CD8-positive, alpha-beta memory T cell (primary cell): ENCODE data around the gene CD4. TPM values are rescaled to one million over a fixed set of nuclear protein-coding genes. Genes with fewer than 3 reads are reported as not detected.
A peak's percentile ranks its signal among the peaks of the same experiment; 100 is the strongest.

Experiments used
- CTCF ChIA-PET: fragments of 350-600 bp; sonication (Branson Sonifier 250); formaldehyde crosslinking; loops from one replicate; lab custom pipeline; 2021; ENCODE audit warnings: antibody characterized with exemption; lab: Charles Lee
- POLR2A ChIA-PET: fragments of 350-600 bp; sonication (Branson Sonifier 250); formaldehyde crosslinking; loops from one replicate; lab custom pipeline; 2021; ENCODE audit warnings: antibody characterized with exemption; lab: Charles Lee
- DNase-seq, 5 donors: peaks; one replicate each; pipeline versions ENCODE4 v3.0.0 to v3.0.0-alpha.2; 2020 to 2022; ENCODE audit warnings: mixed read lengths in 1 of 5
- H3K27ac ChIP-seq: one replicate; pipeline ENCODE4 v1.7.0; 2013; ENCODE audit warnings: low read depth, mild to moderate bottlenecking, low read length, moderate library complexity
- H3K27me3 ChIP-seq: 2 replicates; pipeline ENCODE4 v1.7.0; 2013; ENCODE audit warnings: low read length, mild to moderate bottlenecking; ENCODE audit not compliant: insufficient read depth, poor library complexity, severe bottlenecking
- H3K36me3 ChIP-seq: 2 replicates; pipeline ENCODE4 v1.7.0; 2013; ENCODE audit warnings: mild to moderate bottlenecking, low read length, moderate library complexity; ENCODE audit not compliant: insufficient read depth
- H3K4me1 ChIP-seq: 2 replicates; pipeline ENCODE4 v1.7.0; 2013; ENCODE audit warnings: mild to moderate bottlenecking, low read length, moderate library complexity; ENCODE audit not compliant: insufficient read depth
- H3K4me3 ChIP-seq: 2 replicates; pipeline ENCODE4 v1.7.0; 2013; ENCODE audit warnings: mild to moderate bottlenecking, low read length
- H3K9me3 ChIP-seq: 2 replicates; pipeline ENCODE4 v1.7.0; 2013; ENCODE audit warnings: mild to moderate bottlenecking, low read length
- H3K27ac Mint-ChIP-seq, 8 donors: one replicate each; pipeline ENCODE4 v1.8.0; 2020 to 2021; ENCODE audit warnings: mixed read lengths in 8 of 8, mild to moderate bottlenecking in 6 of 8, inconsistent platforms in 3 of 8, moderate library complexity in 3 of 8
- H3K27me3 Mint-ChIP-seq, 2 donors: one replicate each; pipeline ENCODE4 v1.8.0; 2020 to 2021; ENCODE audit warnings: mixed read lengths in 2 of 2, mild to moderate bottlenecking in 1 of 2, moderate library complexity in 1 of 2
- H3K36me3 Mint-ChIP-seq, 3 donors: one replicate each; pipeline ENCODE4 v1.8.0; 2020 to 2021; ENCODE audit warnings: mixed read lengths in 3 of 3, inconsistent platforms in 1 of 3, mild to moderate bottlenecking in 1 of 3
- H3K4me1 Mint-ChIP-seq, 3 donors: one replicate each; pipeline ENCODE4 v1.8.0; 2020 to 2021; ENCODE audit warnings: mixed read lengths in 3 of 3, inconsistent platforms in 1 of 3, mild to moderate bottlenecking in 1 of 3
- H3K4me3 Mint-ChIP-seq, 7 donors: one replicate each; pipeline ENCODE4 v1.8.0; 2020 to 2021; ENCODE audit warnings: mixed read lengths in 7 of 7, mild to moderate bottlenecking in 6 of 7, moderate library complexity in 4 of 7, inconsistent platforms in 2 of 7
- H3K9me3 Mint-ChIP-seq, 5 donors: one replicate each; pipeline ENCODE4 v1.8.0; 2020 to 2022; ENCODE audit warnings: mixed read lengths in 5 of 5, mild to moderate bottlenecking in 3 of 5, moderate library complexity in 2 of 5, inconsistent platforms in 1 of 5
- polyA plus RNA-seq: library from polyadenylated mRNA; unstranded; fragments of 300-500 nt; fragmentation: Illumina TruSeq; gene quantifications from one replicate; pipeline ENCODE4 v1.2.3, GENCODE V29; 2021
- total RNA-seq, 2 experiments: library from RNA; stranded (reverse); gene quantifications; one replicate each; pipeline ENCODE4 v1.2.3, GENCODE V29; 2021

Gene CD4
- total and polyA plus RNA-seq, 3 experiments from 2014 or later = 0.30 to 1.8 (median 1.2) TPM

DNA sequence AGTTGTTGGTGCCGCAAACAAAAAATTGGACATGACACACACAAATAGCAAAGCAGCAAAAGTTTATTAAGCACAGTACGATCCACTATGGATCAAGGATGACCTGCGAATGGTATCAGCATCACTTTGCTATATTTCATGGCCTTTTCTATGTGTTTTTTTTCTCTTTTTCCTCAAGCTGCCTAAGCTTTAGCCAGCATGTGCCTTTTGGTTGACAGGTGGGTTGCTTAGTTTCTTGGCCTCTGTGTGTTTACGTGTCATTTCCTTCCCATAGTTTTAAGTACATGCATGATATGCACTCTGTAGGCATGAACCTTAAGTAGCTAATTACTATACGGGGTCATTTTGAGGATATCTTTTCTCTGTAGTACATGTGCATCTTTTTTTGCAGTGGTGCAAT is 9.8 kb downstream of the CD4 start:
- CTCF ChIA-PET = interaction anchor here (1.3 kb wide), 1 partner anchor 32 kb away, joined by 3 read pairs; no protein-coding TSS in a partner anchor

DNA sequence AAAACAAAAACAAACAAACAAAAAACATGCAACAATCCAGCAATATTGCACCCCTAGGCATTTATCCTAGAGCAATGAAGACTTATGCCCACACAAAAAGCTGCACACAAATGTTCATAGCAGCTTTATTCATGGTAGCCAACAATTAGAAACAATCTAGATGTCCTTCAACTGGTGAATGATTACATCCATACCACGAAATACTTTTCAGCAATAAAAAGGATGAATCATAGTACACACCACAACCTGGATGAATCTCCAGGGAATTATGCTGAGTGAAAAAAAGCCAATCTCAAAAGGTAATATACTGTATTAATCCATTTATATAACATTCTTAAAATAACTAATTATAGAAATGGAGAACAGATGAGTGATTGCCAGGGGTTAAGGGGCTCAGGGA is 17.8 kb downstream of the CD4 start:
- H3K4me3 ChIP-seq = no peak overlapping the region
- Mint-ChIP-seq H3K9me3 (no peaks in the 10 kb centered on the region), H3K27me3 (peaks cover 0 to 3% of the 10 kb centered on the region in 2 donors), H3K27ac (no peak overlapping the region), H3K4me3 (no peak overlapping the region), H3K36me3 (no peaks in the 10 kb centered on the region), H3K4me1 (no peaks in the 10 kb centered on the region)
- no peaks in the 10 kb centered on the region for H3K9me3 ChIP-seq
- DNase-seq = no peak
- ChIA-PET CTCF (interaction anchor here (1.5 kb wide), 1 partner anchor 28 kb away, joined by 3 read pairs; no protein-coding TSS in a partner anchor), POLR2A (no interaction called here)
- no peaks in the 10 kb centered on the region for H3K27me3 ChIP-seq
- H3K36me3 ChIP-seq = no peaks in the 10 kb centered on the region
- no peaks in the 10 kb centered on the region for H3K4me1 ChIP-seq
- no peak overlapping the region for H3K27ac ChIP-seq

More for the DNA sequence above, 9.8 kb downstream of the CD4 start:
- Mint-ChIP-seq H3K4me3 (no peak overlapping the region), H3K27me3 (peaks cover 18 to 23% of the 10 kb centered on the region in 2 donors), H3K4me1 (no peaks in the 10 kb centered on the region), H3K27ac (no peak overlapping the region), H3K36me3 (no peaks in the 10 kb centered on the region), H3K9me3 (no peaks in the 10 kb centered on the region)
- no peak overlapping the region for H3K27ac ChIP-seq
- H3K27me3 ChIP-seq = no peaks in the 10 kb centered on the region
- POLR2A ChIA-PET = no interaction called here
- H3K4me1 ChIP-seq = no peaks in the 10 kb centered on the region
- H3K9me3 ChIP-seq = no peaks in the 10 kb centered on the region
- H3K4me3 ChIP-seq = no peak overlapping the region
- no peak for DNase-seq
- H3K36me3 ChIP-seq = peaks cover 3% of the 10 kb centered on the region

DNA sequence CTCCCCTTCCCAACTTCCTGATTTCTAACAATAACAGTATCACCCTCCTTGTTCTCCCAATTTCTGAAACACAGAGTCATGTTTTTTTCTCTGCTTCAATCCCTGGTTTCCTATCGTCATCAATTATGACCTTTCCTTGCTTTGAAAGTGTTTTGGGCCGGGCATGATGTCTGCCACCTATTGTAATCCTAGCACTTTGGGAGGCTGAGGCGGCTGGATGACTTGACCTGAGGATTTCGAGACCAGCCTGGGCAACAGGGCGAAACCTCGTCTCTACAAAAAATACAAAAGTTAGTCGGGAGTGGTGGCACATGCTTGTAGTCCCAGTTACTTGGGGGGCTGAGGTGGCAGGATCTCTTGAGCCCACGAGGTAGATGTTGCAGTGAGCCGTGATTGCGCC is 19.7 kb downstream of the CD4 start:
- H3K36me3 ChIP-seq = no peaks in the 10 kb centered on the region
- H3K4me1 ChIP-seq = no peaks in the 10 kb centered on the region
- Mint-ChIP-seq H3K36me3 (no peaks in the 10 kb centered on the region), H3K27ac (no peak overlapping the region), H3K4me3 (no peak overlapping the region), H3K4me1 (no peaks in the 10 kb centered on the region), H3K9me3 (no peaks in the 10 kb centered on the region), H3K27me3 (peaks cover 3 to 7% of the 10 kb centered on the region in 2 donors)
- no peak for DNase-seq
- H3K9me3 ChIP-seq = no peaks in the 10 kb centered on the region
- no peak overlapping the region for H3K4me3 ChIP-seq
- CTCF ChIA-PET = interaction anchor here (1.2 kb wide), 1 partner anchor 27 kb away, joined by 3 read pairs; no protein-coding TSS in a partner anchor
- no peak overlapping the region for H3K27ac ChIP-seq
- POLR2A ChIA-PET = no interaction called here
- no peaks in the 10 kb centered on the region for H3K27me3 ChIP-seq

DNA sequence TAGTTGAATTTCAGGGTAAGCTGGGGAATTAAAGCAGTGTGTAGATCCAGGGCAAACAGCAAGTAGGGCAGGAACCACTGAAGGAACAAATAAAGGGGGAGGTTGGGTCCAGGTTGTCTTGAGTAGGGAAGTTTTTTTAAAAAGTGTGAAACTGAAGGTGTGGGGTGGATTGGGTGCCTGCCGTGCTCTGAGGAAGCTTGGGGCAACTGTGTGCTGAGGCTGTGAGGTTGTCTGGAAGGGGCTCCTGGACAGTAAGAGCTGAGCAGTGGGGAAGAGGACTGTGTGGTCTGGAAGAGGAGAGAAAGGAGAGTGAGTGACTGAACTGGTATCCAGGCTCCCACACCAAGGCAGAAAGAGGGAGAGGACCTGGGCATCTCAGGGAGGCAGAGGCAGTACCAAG is 21.4 kb downstream of the CD4 start:
- H3K9me3 ChIP-seq = no peaks in the 10 kb centered on the region
- CTCF ChIA-PET = interaction anchor here (0.6 kb wide), 1 partner anchor 14 kb away, joined by 3 read pairs; no protein-coding TSS in a partner anchor
- H3K4me1 ChIP-seq = no peaks in the 10 kb centered on the region
- no peak overlapping the region for H3K4me3 Mint-ChIP-seq
- POLR2A ChIA-PET = interaction anchor here (0.7 kb wide), 1 partner anchor 308 kb away, joined by 5 read pairs; no protein-coding TSS in a partner anchor
- peak overlapping the region in 2 of 8 donors; percentile 23 to 39 for H3K27ac Mint-ChIP-seq
- H3K27me3 ChIP-seq = no peaks in the 10 kb centered on the region
- H3K36me3 Mint-ChIP-seq = no peaks in the 10 kb centered on the region
- H3K9me3 Mint-ChIP-seq = no peaks in the 10 kb centered on the region
- H3K36me3 ChIP-seq = no peaks in the 10 kb centered on the region
- DNase-seq = no peak
- no peak overlapping the region for H3K4me3 ChIP-seq
- H3K27ac ChIP-seq = no peak overlapping the region
- H3K27me3 Mint-ChIP-seq = peaks cover 3 to 10% of the 10 kb centered on the region in 2 donors
- no peaks in the 10 kb centered on the region for H3K4me1 Mint-ChIP-seq

DNA sequence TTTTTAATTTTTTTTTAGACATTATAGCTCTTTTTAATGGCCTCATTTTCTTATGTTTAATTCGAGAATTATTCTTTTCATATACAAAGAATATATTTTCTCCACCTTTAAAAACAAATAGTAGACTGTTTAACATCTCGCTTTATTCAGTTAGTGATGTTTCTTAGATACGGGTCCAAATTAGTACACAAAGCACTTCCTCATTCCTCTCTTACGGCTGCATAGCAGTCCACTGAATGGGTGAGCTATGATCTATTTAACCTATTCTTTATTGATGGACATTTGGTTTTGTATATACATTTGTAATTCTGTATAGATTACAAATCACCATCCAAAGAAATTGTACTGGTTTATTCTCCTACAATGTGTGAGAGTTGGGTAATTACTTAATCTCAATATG is 24.0 kb downstream of the CD4 start:
- no peak for DNase-seq
- ChIA-PET CTCF (interaction anchor here (0.7 to 1.5 kb wide), 3 partner anchors 20 to 59 kb away, joined by 3 read pairs; no protein-coding TSS in a partner anchor), POLR2A (interaction anchor here (0.5 kb wide), 1 partner anchor 12 kb away, joined by 4 read pairs; no protein-coding TSS in a partner anchor)
- no peaks in the 10 kb centered on the region for H3K27me3 ChIP-seq
- H3K36me3 ChIP-seq = peaks cover 11% of the 10 kb centered on the region
- no peaks in the 10 kb centered on the region for H3K9me3 Mint-ChIP-seq
- H3K4me3 Mint-ChIP-seq = no peak overlapping the region
- peaks cover 5 to 11% of the 10 kb centered on the region in 2 donors for H3K27me3 Mint-ChIP-seq
- H3K27ac ChIP-seq = no peak overlapping the region
- no peak overlapping the region for H3K4me3 ChIP-seq
- H3K4me1 ChIP-seq = no peaks in the 10 kb centered on the region
- H3K27ac Mint-ChIP-seq = no peak overlapping the region
- H3K4me1 Mint-ChIP-seq = no peaks in the 10 kb centered on the region
- H3K9me3 ChIP-seq = no peaks in the 10 kb centered on the region
- H3K36me3 Mint-ChIP-seq = no peaks in the 10 kb centered on the region

DNA sequence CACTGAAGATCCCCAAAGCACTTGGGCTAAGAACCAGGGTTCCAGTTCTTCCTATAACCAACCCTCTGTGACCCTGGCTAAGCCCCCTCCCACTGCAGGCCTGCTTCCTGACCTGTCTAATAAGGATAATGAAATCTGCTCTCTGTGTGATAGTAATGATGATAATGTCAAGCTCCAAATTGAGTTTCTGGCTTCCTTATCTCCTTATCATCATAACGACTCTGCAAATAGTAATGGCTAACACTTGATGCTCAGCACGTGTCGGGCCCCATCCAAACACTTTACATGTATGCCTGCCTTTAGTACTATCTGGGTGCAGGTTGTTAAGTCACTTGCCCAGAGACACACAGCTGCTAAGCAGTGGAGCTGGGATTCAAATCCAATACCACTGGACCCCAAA is 27.3 kb downstream of the CD4 start:
- peaks cover 5 to 18% of the 10 kb centered on the region in 2 donors for H3K27me3 Mint-ChIP-seq
- no peaks in the 10 kb centered on the region for H3K36me3 Mint-ChIP-seq
- peak overlapping the region in 1 of 8 donors; percentile 58 for H3K27ac Mint-ChIP-seq
- ChIA-PET CTCF (interaction anchor here (1.0 kb wide), 1 partner anchor 10 kb away, joined by 6 read pairs; no protein-coding TSS in a partner anchor), POLR2A (no interaction called here)
- Histone ChIP-seq H3K36me3 (peaks cover 11% of the 10 kb centered on the region), H3K27ac (no peak overlapping the region), H3K9me3 (no peaks in the 10 kb centered on the region), H3K4me1 (peaks cover 8% of the 10 kb centered on the region), H3K4me3 (no peak overlapping the region), H3K27me3 (no peaks in the 10 kb centered on the region)
- DNase-seq = no peak
- H3K4me3 Mint-ChIP-seq = no peak overlapping the region
- peaks cover 0 to 7% (median 7%) of the 10 kb centered on the region in 3 donors for H3K4me1 Mint-ChIP-seq
- H3K9me3 Mint-ChIP-seq = no peaks in the 10 kb centered on the region

DNA sequence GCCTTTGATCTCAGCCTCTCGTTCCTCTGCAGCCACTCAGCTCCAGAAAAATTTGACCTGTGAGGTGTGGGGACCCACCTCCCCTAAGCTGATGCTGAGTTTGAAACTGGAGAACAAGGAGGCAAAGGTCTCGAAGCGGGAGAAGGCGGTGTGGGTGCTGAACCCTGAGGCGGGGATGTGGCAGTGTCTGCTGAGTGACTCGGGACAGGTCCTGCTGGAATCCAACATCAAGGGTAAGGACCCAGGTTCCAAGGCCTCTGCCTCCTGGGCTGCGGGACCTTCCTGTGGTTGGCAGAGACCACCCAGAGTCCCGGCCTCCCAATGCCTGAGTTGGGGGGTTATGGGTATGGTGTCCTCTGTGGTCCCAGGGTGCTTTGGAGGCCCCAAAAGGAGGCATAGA is 27.8 kb downstream of the CD4 start:
- Histone ChIP-seq H3K27me3 (peaks cover 1% of the 10 kb centered on the region), H3K4me1 (peaks cover 8% of the 10 kb centered on the region), H3K27ac (no peak overlapping the region), H3K4me3 (no peak overlapping the region), H3K36me3 (peaks cover 11% of the 10 kb centered on the region), H3K9me3 (no peaks in the 10 kb centered on the region)
- H3K36me3 Mint-ChIP-seq = no peaks in the 10 kb centered on the region
- peaks cover 5 to 21% of the 10 kb centered on the region in 2 donors for H3K27me3 Mint-ChIP-seq
- DNase-seq = no peak
- ChIA-PET POLR2A (no interaction called here), CTCF (interaction anchor here (1.0 kb wide), 1 partner anchor 9 kb away, joined by 6 read pairs; no protein-coding TSS in a partner anchor)
- peaks cover 0 to 10% (median 9%) of the 10 kb centered on the region in 3 donors for H3K4me1 Mint-ChIP-seq
- H3K4me3 Mint-ChIP-seq = no peak overlapping the region
- no peaks in the 10 kb centered on the region for H3K9me3 Mint-ChIP-seq
- no peak overlapping the region for H3K27ac Mint-ChIP-seq

DNA sequence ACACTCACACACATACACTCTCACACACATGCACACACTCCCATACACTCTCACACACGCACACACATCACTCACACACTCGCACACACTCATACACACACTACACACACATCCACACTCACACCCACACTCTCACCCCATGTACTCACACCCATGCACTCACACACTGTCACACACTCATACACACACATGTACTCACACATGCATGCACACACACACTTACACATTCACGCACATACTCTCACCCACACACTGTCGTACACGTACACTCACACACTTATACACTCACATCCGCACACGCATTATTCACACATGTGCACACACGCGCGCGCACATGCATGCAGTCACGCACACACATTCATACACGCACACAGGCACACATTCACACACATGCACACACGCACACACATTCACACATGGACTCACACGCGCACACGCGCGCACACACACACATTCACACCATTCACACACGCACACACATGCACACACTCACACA is 28.4 kb downstream of the CD4 start:
- Mint-ChIP-seq H3K4me3 (no peak overlapping the region), H3K36me3 (no peaks in the 10 kb centered on the region), H3K27me3 (peaks cover 5 to 27% of the 10 kb centered on the region in 2 donors), H3K4me1 (peaks cover 0 to 11% (median 10%) of the 10 kb centered on the region in 3 donors), H3K9me3 (no peaks in the 10 kb centered on the region), H3K27ac (peak overlapping the region in 2 of 8 donors; percentile 5 to 12)
- H3K9me3 ChIP-seq = no peaks in the 10 kb centered on the region
- H3K4me3 ChIP-seq = no peak overlapping the region
- no peak overlapping the region for H3K27ac ChIP-seq
- no peak for DNase-seq
- ChIA-PET POLR2A (no interaction called here), CTCF (interaction anchor here (1.0 kb wide), 1 partner anchor 9 kb away, joined by 6 read pairs; no protein-coding TSS in a partner anchor)
- peaks cover 8% of the 10 kb centered on the region for H3K4me1 ChIP-seq
- H3K36me3 ChIP-seq = peaks cover 11% of the 10 kb centered on the region
- H3K27me3 ChIP-seq = peaks cover 7% of the 10 kb centered on the region
